ENCODE results near the gene PGBD4. TPM values are rescaled to one million over a fixed set of nuclear protein-coding genes. Genes with fewer than 3 reads are reported as not detected.

Gene PGBD4
- total RNA-seq, 1 donor from 2014 or later: 4.0 TPM

DNA sequence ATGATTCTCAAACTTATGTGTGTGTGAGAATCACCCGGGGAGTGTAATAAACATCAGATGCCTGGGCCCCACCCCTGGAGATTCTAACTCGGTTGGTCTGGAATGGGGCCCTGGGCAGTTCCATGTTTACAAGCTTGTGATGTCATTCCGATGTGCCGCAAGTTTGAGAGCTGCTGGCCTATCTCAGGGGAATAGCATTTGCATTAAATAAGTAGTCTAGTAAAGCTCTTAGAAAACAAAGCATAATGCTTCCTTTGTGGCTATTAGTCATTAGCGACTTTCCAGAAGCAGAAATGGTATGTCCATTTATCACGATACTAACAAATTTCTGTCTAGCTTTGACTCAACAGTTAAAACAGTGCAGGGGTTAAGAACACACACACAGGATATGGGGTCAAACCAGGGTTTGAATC lies 20.9 kb downstream of the PGBD4 start:
- Mint-ChIP-seq H3K4me3 (no peak overlapping the region), H3K9me3 (no peaks in the 10 kb centered on the region), H3K27me3 (peaks cover 10% of the 10 kb centered on the region), H3K27ac (no peak overlapping the region), H3K4me1 (no peaks in the 10 kb centered on the region), H3K36me3 (ENCODE audit: low read depth) (no peaks in the 10 kb centered on the region)
- no peak for DNase-seq
- intact Hi-C loops (cut with micrococcal nuclease): no loop called here

DNA sequence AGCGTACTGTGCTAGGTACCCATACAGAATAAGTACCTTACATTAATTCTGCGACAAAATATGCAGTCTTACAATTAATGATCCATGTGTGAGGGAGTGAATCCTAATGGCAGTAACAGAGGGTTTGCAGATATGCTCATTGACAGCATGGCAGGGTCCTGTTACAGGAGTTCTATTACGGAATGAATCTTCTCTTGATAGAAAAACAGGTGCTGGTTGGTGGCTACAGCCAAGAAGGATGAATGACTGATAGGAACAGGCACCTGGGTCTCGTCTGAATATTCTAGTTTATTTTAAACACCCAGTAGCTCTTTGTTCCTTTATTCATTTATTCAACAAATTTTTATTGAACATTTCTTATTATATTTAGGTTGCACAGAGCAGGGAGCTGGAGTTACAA lies 22.8 kb downstream of the PGBD4 start:
- peaks cover 10% of the 10 kb centered on the region for H3K27me3 Mint-ChIP-seq

DNA sequence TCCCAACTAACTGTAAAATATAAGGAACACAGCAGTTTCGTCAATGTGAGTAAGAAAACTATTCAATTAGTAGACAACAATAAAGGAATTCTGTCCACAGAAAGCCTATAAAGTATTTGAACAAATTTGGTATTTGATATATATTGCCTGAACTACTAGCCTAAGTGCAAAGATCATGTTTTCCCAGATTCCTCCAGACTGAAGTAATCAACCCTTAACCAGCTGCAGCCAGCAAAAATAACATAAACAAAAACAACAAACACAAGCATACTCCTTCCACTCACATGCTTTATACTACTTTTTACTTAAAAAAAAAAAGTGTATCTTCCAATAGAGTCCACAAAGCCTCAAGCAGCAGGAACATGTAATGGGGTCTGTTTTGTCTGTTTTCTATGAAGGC lies 24.1 kb downstream of the PGBD4 start:
- intact Hi-C loops (cut with micrococcal nuclease): no loop called here
- no peaks in the 10 kb centered on the region for H3K36me3 Mint-ChIP-seq (ENCODE audit: low read depth)
- H3K4me1 Mint-ChIP-seq: no peaks in the 10 kb centered on the region
- DNase-seq: no peak
- H3K27me3 Mint-ChIP-seq: peaks cover 8% of the 10 kb centered on the region
- H3K27ac Mint-ChIP-seq: no peak overlapping the region
- no peaks in the 10 kb centered on the region for H3K9me3 Mint-ChIP-seq
- H3K4me3 Mint-ChIP-seq: no peak overlapping the region

More for the DNA sequence above, 22.8 kb downstream of the PGBD4 start:
- Mint-ChIP-seq H3K4me3 (no peak overlapping the region), H3K4me1 (no peaks in the 10 kb centered on the region), H3K9me3 (no peaks in the 10 kb centered on the region), H3K36me3 (ENCODE audit: low read depth) (no peaks in the 10 kb centered on the region), H3K27ac (no peak overlapping the region)
- intact Hi-C loops (cut with micrococcal nuclease): no loop called here
- no peak for DNase-seq

DNA sequence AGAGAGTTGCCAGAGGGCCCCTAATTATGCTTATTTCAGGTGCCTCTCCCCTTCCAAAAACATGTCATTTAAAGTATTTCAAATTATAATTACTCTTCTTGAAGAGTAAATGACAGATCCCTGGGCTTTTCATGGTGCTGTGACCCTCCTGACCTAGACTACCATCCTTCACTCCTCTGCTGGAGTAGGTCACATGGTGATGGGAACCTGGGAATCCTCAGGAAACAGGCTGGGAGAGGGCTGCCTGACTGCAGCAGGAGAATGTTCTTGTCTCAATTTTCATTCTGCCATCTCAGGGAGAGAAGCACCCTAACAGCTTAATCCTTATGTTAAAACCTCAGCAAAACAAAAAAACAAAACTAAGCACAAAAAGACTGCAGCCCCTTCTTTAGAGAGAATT lies 24.6 kb downstream of the PGBD4 start:
- DNase-seq: no peak

DNA sequence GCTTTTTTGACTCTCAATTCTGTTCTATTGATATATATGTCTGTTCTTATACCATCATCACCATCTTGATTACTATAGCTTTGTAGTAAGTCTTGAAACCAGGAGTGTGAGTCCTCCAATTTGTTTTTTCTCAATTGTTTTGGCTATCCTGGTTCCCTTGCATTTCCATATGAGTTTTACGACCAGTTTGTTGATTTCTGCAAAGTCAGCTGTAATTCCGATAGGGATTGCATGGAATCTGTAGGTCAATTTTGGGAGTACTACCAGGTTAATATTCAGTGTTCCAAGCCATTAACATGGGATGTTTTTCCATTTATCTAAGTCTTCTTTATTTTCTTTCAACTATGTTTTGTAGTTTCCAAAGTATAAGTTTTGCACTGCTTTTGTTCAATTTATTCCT lies 27.0 kb downstream of the PGBD4 start:
- Mint-ChIP-seq H3K9me3 (no peaks in the 10 kb centered on the region), H3K27me3 (peaks cover 8% of the 10 kb centered on the region), H3K4me1 (no peaks in the 10 kb centered on the region), H3K36me3 (ENCODE audit: low read depth) (no peaks in the 10 kb centered on the region), H3K4me3 (no peak overlapping the region), H3K27ac (no peak overlapping the region)
- intact Hi-C loops (cut with micrococcal nuclease): no loop called here
- no peak for DNase-seq

More for the DNA sequence above, 24.6 kb downstream of the PGBD4 start:
- Mint-ChIP-seq H3K27me3 (peaks cover 8% of the 10 kb centered on the region), H3K27ac (no peak overlapping the region), H3K4me3 (no peak overlapping the region), H3K36me3 (ENCODE audit: low read depth) (no peaks in the 10 kb centered on the region), H3K9me3 (no peaks in the 10 kb centered on the region), H3K4me1 (no peaks in the 10 kb centered on the region)
- intact Hi-C loops (cut with micrococcal nuclease): no loop called here

DNA sequence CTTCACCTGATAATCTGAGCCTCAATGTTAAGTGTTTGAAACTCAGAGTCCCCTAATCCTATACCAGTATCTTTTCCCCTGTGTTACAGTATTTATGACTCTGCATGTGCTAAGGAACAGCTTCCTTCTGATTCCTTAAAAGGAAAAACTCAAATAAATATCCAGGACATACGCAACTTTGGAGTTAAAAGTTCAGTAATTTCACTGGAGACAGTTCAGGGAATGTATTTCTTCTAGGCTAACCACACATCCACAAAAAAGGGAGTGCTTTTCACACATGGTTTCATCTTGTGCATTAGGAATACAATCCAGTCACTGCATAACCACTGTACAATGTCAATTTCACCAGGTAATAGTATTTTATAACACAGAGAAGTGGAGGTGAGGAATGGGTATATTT lies 31.0 kb downstream of the PGBD4 start:
- no peaks in the 10 kb centered on the region for H3K4me1 Mint-ChIP-seq
- no peaks in the 10 kb centered on the region for H3K9me3 Mint-ChIP-seq
- H3K36me3 Mint-ChIP-seq (ENCODE audit: low read depth): no peaks in the 10 kb centered on the region
- H3K27ac Mint-ChIP-seq: no peak overlapping the region
- no peak for DNase-seq
- no peak overlapping the region for H3K4me3 Mint-ChIP-seq
- intact Hi-C loops (cut with micrococcal nuclease): no loop called here
- no peaks in the 10 kb centered on the region for H3K27me3 Mint-ChIP-seq

DNA sequence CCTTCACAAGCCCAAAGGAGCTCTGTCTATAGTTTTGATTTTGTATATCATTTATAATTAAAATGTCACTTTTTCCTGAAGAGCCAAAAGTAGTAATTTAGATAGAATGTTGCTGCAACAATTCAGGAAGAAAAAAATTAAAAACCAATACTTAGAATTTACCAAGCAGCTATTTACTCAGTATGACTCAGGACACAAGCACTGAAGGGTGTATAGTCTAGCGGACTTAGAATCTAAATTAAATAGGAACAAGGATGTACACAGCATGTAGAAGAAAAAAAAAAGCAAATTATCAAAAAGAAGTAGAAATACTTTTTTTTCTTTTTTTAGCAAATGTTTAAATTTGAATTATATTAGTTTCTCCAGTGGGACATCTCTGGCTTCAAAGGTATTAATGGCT lies 31.6 kb downstream of the PGBD4 start:
- intact Hi-C loops (cut with micrococcal nuclease): no loop called here
- Mint-ChIP-seq H3K4me1 (no peaks in the 10 kb centered on the region), H3K4me3 (no peak overlapping the region), H3K27me3 (no peaks in the 10 kb centered on the region), H3K27ac (no peak overlapping the region), H3K9me3 (no peaks in the 10 kb centered on the region), H3K36me3 (ENCODE audit: low read depth) (no peaks in the 10 kb centered on the region)
- no peak for DNase-seq

DNA sequence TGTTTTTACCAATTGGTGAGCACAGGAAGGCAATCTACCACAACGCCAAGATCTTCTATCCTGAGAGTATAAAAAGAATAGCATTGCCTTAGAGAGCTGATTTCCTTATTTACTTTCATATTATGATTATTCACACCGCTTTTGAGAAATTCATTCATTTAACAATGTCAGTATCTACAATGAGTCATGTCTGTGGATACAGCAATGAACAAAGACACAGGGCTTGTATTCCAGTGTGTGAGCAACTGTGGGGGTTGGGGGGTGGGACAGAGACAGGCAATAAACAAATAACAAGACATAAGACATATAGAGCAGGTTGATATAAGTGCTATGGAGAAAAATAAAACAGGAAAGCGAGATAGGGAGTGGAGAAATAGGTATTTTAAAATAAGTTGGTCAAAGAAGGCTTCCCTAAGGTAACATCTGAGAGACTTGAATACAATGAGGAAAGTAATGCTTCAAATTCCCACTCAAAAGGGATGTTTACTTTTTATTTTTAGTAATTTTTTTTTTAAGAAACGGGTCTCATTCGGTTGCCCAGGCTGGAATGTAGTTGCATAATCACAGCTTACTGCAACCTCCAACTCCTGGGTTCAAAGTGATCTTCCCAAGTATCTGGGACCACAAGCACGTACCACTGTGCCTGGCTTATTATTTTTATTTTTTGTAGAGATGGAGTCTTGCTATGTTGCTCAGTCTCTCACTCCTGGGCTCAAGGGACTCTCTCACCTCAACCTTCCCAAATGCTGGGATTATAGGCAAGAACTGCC lies 45.7 kb downstream of the PGBD4 start:
- Mint-ChIP-seq H3K4me1 (peaks cover 2% of the 10 kb centered on the region), H3K4me3 (no peak overlapping the region), H3K27ac (no peak overlapping the region), H3K27me3 (no peaks in the 10 kb centered on the region), H3K9me3 (no peaks in the 10 kb centered on the region), H3K36me3 (ENCODE audit: low read depth) (peaks cover 38% of the 10 kb centered on the region)
- intact Hi-C loops (cut with micrococcal nuclease): no loop called here
- DNase-seq: no peak

DNA sequence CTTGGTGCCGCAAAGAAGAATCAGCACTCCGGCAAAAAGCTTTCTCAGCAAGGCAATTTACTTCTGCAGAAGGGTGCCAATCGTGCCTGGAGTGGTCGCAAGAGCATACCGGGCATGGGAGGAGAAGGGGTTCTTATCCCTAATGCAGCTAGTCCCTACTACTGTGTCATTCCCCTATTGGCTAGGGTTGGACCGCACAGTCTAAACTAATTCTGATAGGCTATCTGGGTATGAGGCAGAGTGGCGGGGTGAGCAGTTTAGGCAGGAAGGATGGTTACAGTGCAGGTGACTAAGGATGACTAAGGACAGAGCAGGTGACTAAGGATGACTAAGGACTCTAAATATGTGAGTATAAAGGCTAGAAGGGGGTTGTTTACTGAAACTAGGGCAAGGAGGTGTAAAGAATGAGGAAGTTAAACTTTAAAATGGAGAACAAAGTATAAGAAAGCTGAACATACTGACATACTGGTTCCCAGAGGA lies 52.9 kb downstream of the PGBD4 start:
- Mint-ChIP-seq H3K4me3 (no peak overlapping the region), H3K27ac (peak overlapping the region; percentile 71), H3K36me3 (ENCODE audit: low read depth) (peaks cover 76% of the 10 kb centered on the region), H3K9me3 (peaks cover 16% of the 10 kb centered on the region), H3K4me1 (peaks cover 2% of the 10 kb centered on the region), H3K27me3 (no peaks in the 10 kb centered on the region)
- intact Hi-C loops (cut with micrococcal nuclease): no loop called here
- no peak for DNase-seq

DNA sequence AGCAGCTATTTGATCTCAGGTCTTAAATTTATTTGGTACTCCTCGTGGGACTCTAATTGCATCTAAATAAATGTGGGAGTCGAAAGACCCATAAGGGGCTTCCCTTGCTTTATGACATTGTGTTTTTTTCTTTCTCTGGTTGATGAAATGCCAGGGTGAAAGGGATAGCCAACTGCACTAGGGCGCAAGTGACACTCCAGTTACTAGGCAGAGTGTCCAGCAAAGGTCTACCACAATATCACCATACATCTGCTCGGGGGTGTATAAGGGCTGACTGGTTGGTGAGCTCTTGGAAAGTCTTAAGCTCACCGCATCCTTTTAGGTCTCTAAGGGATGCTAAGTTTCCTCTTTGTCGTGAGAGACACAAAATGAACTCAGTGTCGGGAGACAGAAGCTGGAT lies 54.0 kb downstream of the PGBD4 start:
- Mint-ChIP-seq H3K27ac (no peak overlapping the region), H3K4me3 (no peak overlapping the region), H3K27me3 (no peaks in the 10 kb centered on the region), H3K36me3 (ENCODE audit: low read depth) (peaks cover 80% of the 10 kb centered on the region), H3K4me1 (peaks cover 2% of the 10 kb centered on the region), H3K9me3 (peaks cover 22% of the 10 kb centered on the region)
- intact Hi-C loops (cut with micrococcal nuclease): no loop called here
- DNase-seq: no peak

Other genes with a start within 250 kb of the PGBD4 start
- not detected in 2 replicates for gene CHRM5, start 133.6 kb upstream of the PGBD4 start, total RNA-seq
- 14.9 and 17.1 TPM in 2 replicates for gene AVEN, start 62.9 kb upstream of the PGBD4 start, total RNA-seq
- gene EMC7, start 221 bp upstream of the PGBD4 start, total RNA-seq: 70.9 and 75.8 TPM in 2 replicates
- 41.1 and 44.2 TPM in 2 replicates for gene KATNBL1, start 108.0 kb downstream of the PGBD4 start, total RNA-seq
- 102 and 105 TPM in 2 replicates for gene EMC4, start 122.9 kb downstream of the PGBD4 start, total RNA-seq
- 18.4 and 19.4 TPM in 2 replicates for gene SLC12A6, start 235.7 kb downstream of the PGBD4 start, total RNA-seq
- gene NOP10, start 241.1 kb downstream of the PGBD4 start, total RNA-seq: 238 and 250 TPM in 2 replicates
- not detected in 2 replicates for gene NUTM1, start 241.2 kb downstream of the PGBD4 start, total RNA-seq